HFFc6 (cell line): ENCODE results near the gene UBE2D2. TPM values are rescaled to one million over a fixed set of nuclear protein-coding genes. Genes with fewer than 3 reads are reported as not detected.
"Not testable (repeated sequence)": the region's sequence is repeated elsewhere in the genome, so short reads cannot be mapped to it uniquely, and the experiment has no call there.

Source experiments
- DNase-seq: peaks from one replicate; pipeline ENCODE4 v3.0.0-alpha.2; 2018
- H3K27ac Mint-ChIP-seq: 2 replicates; pipeline ENCODE4 v1.8.0; 2020; ENCODE audit warnings: mild to moderate bottlenecking, mixed read lengths
- H3K27me3 Mint-ChIP-seq: 2 replicates; pipeline ENCODE4 v1.8.0; 2021; ENCODE audit warnings: mild to moderate bottlenecking, moderate library complexity, mixed read lengths; ENCODE audit not compliant: insufficient read depth
- H3K36me3 Mint-ChIP-seq: 2 replicates; pipeline ENCODE4 v1.8.0; 2021; ENCODE audit warnings: low read depth, mixed read lengths
- H3K4me1 Mint-ChIP-seq: 2 replicates; pipeline ENCODE4 v1.8.0; 2020; ENCODE audit warnings: low read depth, mixed read lengths
- H3K4me3 Mint-ChIP-seq: 2 replicates; pipeline ENCODE4 v1.8.0; 2020; ENCODE audit warnings: mild to moderate bottlenecking, moderate library complexity, mixed read lengths
- H3K9me3 Mint-ChIP-seq: 2 replicates; pipeline ENCODE4 v1.8.0; 2020; ENCODE audit warnings: mild to moderate bottlenecking, mixed read lengths
- long read RNA-seq: library from polyadenylated mRNA; unstranded; transcript quantifications from one replicate; pipeline ENCODE4 v2.0.0, GENCODE V29; 2019
- total RNA-seq, 6 experiments: library from RNA; stranded (reverse); fragmentation: NEBNext Ultra II Directional; extraction: Animal tissue kit (Norgen Biotek cat#: 25700); gene quantifications; 2 replicates in 1 of 6; 3 replicates in 5 of 6; pipeline ENCODE4 v1.2.3, GENCODE V29; 2021
- TF ChIP-seq, protein P1 (sequence below): fragments of 200-600 bp; sonication (generic); IDR thresholded peaks from 2 replicates; pipeline ENCODE4 v1.5.0; 2021; ENCODE audit warnings: antibody characterized with exemption, mild to moderate bottlenecking

Gene UBE2D2
- 100 to 1,000 TPM; 113 to 144 (median 123) TPM for total RNA-seq
- long read RNA-seq, transcript UBE2D2-202 (7 exons, 2,702 nt), result major isoform, 56 of 67 reads
- long read RNA-seq, partial matches to known transcripts, result 1 of 67 reads
- long read RNA-seq, other reads (novel, unspliced or antisense), result 10 of 67 reads

GRCh38 chr5:139560752-139561654, at the start of gene UBE2D2:
Gene UBE2D2 (plus strand): TSS chr5:139561339. CDS start chr5:139561792, 453 bp downstream.
- H3K4me3 Mint-ChIP-seq, result peak within 1 kb of the TSS; percentile 93
- H3K36me3 Mint-ChIP-seq, result peaks cover 27% of the 10 kb centered on the region

DNA sequence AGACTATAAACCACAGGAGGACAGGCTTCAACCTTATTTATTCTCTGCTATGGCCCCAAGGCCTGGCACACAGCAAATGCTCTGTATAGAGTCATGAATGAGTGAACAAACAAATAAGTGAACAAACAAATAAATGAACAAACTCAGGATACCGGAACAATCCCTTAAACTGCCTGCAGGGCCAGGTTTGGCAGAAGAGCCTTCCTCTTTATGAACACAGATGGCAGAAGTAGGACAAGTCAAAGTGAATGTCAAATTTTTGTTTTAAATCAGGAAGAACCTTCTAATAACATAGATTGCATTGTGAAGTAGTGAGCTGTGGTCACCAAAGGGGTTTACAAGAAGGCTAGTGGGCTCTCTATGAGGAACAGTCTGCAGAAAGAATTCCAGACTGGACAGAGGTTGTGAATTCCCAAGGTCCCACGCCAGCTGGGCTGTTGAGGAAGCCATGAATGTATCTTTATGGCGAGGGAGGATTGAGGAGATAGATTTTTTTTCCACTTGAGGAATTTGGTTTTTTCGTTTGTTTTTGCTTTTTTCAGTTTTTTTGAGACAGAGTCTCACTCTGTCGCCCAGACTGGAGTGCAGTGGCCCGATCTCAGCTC, 48.3 kb upstream of the UBE2D2 start:
- peak; percentile 7 for DNase-seq
- peaks cover 8% of the 10 kb centered on the region for H3K27me3 Mint-ChIP-seq
- H3K4me1 Mint-ChIP-seq, result peaks cover 24% of the 10 kb centered on the region
- no peak overlapping the region for H3K4me3 Mint-ChIP-seq
- no peaks in the 10 kb centered on the region for H3K9me3 Mint-ChIP-seq
- TF ChIP-seq, protein P1, sequence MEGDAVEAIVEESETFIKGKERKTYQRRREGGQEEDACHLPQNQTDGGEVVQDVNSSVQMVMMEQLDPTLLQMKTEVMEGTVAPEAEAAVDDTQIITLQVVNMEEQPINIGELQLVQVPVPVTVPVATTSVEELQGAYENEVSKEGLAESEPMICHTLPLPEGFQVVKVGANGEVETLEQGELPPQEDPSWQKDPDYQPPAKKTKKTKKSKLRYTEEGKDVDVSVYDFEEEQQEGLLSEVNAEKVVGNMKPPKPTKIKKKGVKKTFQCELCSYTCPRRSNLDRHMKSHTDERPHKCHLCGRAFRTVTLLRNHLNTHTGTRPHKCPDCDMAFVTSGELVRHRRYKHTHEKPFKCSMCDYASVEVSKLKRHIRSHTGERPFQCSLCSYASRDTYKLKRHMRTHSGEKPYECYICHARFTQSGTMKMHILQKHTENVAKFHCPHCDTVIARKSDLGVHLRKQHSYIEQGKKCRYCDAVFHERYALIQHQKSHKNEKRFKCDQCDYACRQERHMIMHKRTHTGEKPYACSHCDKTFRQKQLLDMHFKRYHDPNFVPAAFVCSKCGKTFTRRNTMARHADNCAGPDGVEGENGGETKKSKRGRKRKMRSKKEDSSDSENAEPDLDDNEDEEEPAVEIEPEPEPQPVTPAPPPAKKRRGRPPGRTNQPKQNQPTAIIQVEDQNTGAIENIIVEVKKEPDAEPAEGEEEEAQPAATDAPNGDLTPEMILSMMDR, result 0 out of 2 replicates have a peak, but pooled peaks have one; percentile 8
- H3K36me3 Mint-ChIP-seq, result peaks cover 6% of the 10 kb centered on the region; the same call in 1 of the 2 replicates
- H3K27ac Mint-ChIP-seq, result no peak overlapping the region

More at GRCh38 chr5:139560752-139561654, at the start of gene UBE2D2:
- TF ChIP-seq, protein P1, result no peak
- no peaks in the 10 kb centered on the region; the same call in 1 of the 2 replicates for H3K27me3 Mint-ChIP-seq
- H3K27ac Mint-ChIP-seq, result peak within 1 kb of the TSS; percentile 98
- DNase-seq, result peak; percentile 96
- no peaks in the 10 kb centered on the region for H3K9me3 Mint-ChIP-seq
- H3K4me1 Mint-ChIP-seq, result peaks cover 33% of the 10 kb centered on the region

DNA sequence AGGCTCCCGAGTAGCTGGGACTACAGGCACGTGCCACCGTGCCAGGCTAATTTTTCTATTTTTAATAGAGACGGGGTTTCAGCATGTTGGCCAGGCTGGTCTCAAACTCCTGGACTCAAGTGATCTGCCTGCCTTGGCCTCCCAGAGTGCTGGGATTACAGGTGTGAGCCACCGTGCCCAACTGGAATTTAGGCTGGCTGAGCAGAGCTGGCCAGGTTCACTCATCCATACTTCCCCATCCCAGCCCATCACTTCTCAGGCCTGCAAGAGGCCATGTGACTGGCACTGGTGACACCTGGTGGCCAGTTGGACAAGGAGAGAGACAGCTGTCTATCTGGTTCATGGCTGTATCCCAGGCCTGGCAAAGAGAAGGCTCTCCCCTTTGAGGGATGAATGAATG, 47.7 kb upstream of the UBE2D2 start:
- TF ChIP-seq, protein P1, result peak; percentile 88
- peaks cover 29% of the 10 kb centered on the region for H3K4me1 Mint-ChIP-seq
- H3K36me3 Mint-ChIP-seq, H3K9me3 Mint-ChIP-seq, H3K27ac Mint-ChIP-seq, H3K4me3 Mint-ChIP-seq, H3K27me3 Mint-ChIP-seq: not testable (repeated sequence)
- peak; percentile 72 for DNase-seq

- Mint-ChIP-seq H3K9me3 (no peaks in the 10 kb centered on the region), H3K36me3 (peaks cover 6% of the 10 kb centered on the region; the same call in 1 of the 2 replicates), H3K4me3 (no peak overlapping the region), H3K27me3 (peaks cover 4% of the 10 kb centered on the region; the same call in 1 of the 2 replicates), H3K4me1 (peaks cover 35% of the 10 kb centered on the region), H3K27ac (no peak overlapping the region)
- TF ChIP-seq, protein P1, result peak; percentile 60
- DNase-seq, result no peak
These were observed 47.2 kb upstream of the UBE2D2 start for GRCh38 chr5:139513852-139514485.

GRCh38 chr5:139514486-139514856, 46.7 kb upstream of the UBE2D2 start:
- Mint-ChIP-seq H3K9me3 (no peaks in the 10 kb centered on the region), H3K4me1 (peaks cover 37% of the 10 kb centered on the region), H3K36me3 (peaks cover 6% of the 10 kb centered on the region; the same call in 1 of the 2 replicates), H3K27me3 (peaks cover 4% of the 10 kb centered on the region; the same call in 1 of the 2 replicates), H3K4me3 (no peak overlapping the region), H3K27ac (no peak overlapping the region)
- no peak for DNase-seq
- TF ChIP-seq, protein P1, result no peak
